Sigmoid colon (tissue), 7 donors: ENCODE measurements around the gene SBNO2. TPM values are rescaled to one million over a fixed set of nuclear protein-coding genes. Genes with fewer than 3 reads are reported as not detected.

Experiments
- DNase-seq: peaks from one replicate; pipeline ENCODE4 v3.0.0-alpha.2; 2019
- H3K27ac ChIP-seq, 4 donors: fragments of 200-600 bp; sonication (generic); one replicate each; pipeline ENCODE4 v1.5.1; 2016 to 2019; ENCODE audit warnings: mild to moderate bottlenecking in 1 of 4
- H3K27me3 ChIP-seq, 3 donors: fragments of 200-600 bp; sonication (generic); one replicate each; pipeline ENCODE4 v1.5.1; 2019; ENCODE audit warnings: mild to moderate bottlenecking in 1 of 3
- H3K36me3 ChIP-seq, 4 donors: fragments of 200-600 bp; sonication (generic); one replicate each; pipeline ENCODE4 v1.5.1; 2016 to 2019
- H3K4me1 ChIP-seq, 4 donors: fragments of 200-600 bp; sonication (generic); one replicate each; pipeline ENCODE4 v1.5.1; 2017 to 2019
- H3K4me3 ChIP-seq, 4 donors: fragments of 200-600 bp; sonication (generic); one replicate each; pipeline ENCODE4 v1.5.1; 2017 to 2019; ENCODE audit warnings: mild to moderate bottlenecking in 2 of 4, moderate library complexity in 1 of 4
- H3K9me3 ChIP-seq, 4 donors: fragments of 200-600 bp in 3 of 4; sonication (generic) in 3 of 4; one replicate each; pipeline versions ENCODE4 v1.5.1 to v1.6.1; 2013 to 2019
- CTCF ChIP-seq, 4 experiments: fragments of 450-650 bp in 3 of 4; fragments of 200-600 bp in 1 of 4; IDR thresholded peaks; one replicate each; pipeline ENCODE4 v1.5.1; 2016 to 2019; ENCODE audit warnings: antibody characterized with exemption in 4 of 4, mild to moderate bottlenecking in 3 of 4, moderate library complexity in 2 of 4
- EP300 ChIP-seq, 4 donors: sonication (generic); formaldehyde crosslinking; IDR thresholded peaks; one replicate each; pipeline ENCODE4 v1.6.1; 2017; ENCODE audit warnings: antibody characterized with exemption in 4 of 4
- POLR2A ChIP-seq, 2 donors: fragments of 450-650 bp; IDR thresholded peaks; one replicate each; pipeline ENCODE4 v1.6.1; 2016; ENCODE audit warnings: antibody characterized with exemption in 2 of 2, mild to moderate bottlenecking in 2 of 2, moderate library complexity in 2 of 2
- POLR2AphosphoS5 ChIP-seq, 4 donors: sonication (generic); formaldehyde crosslinking; IDR thresholded peaks; one replicate each; pipeline ENCODE4 v1.6.1; 2017; ENCODE audit warnings: antibody characterized with exemption in 4 of 4
- WGBS, 2 donors: extraction: QIAGEN DNeasy Blood & Tissue Kit; methylation state at CpG; one replicate each; pipeline ENCODE4 v1.1.7; 2013; 5-methylcytosine and 5-hydroxymethylcytosine counted together
- intact Hi-C: fragments of 100-400 bp; cut with DNase I; formaldehyde crosslinking; loops from one replicate; pipeline ENCODE4 v1.15.1; 2023
- polyA plus RNA-seq, 3 donors: library from polyadenylated mRNA; stranded (reverse); fragments of 200-250 nt; gene quantifications; one replicate each; pipeline ENCODE4 v1.2.3, GENCODE V29; 2013
- total RNA-seq, 4 donors: library from RNA; depleted of rRNA; stranded (reverse); fragments of >200 nt; gene quantifications; one replicate each; pipeline ENCODE4 v1.1.0, GENCODE V29; 2016
- donor health status: healthy with polysubstance abuse.
- donor health status: Bipolar disorder and iron deficiency.
- donor health status: healthy.

Gene SBNO2
- total and polyA plus RNA-seq, 7 donors: 6.8 to 91.9 (median 14.8) TPM

DNA sequence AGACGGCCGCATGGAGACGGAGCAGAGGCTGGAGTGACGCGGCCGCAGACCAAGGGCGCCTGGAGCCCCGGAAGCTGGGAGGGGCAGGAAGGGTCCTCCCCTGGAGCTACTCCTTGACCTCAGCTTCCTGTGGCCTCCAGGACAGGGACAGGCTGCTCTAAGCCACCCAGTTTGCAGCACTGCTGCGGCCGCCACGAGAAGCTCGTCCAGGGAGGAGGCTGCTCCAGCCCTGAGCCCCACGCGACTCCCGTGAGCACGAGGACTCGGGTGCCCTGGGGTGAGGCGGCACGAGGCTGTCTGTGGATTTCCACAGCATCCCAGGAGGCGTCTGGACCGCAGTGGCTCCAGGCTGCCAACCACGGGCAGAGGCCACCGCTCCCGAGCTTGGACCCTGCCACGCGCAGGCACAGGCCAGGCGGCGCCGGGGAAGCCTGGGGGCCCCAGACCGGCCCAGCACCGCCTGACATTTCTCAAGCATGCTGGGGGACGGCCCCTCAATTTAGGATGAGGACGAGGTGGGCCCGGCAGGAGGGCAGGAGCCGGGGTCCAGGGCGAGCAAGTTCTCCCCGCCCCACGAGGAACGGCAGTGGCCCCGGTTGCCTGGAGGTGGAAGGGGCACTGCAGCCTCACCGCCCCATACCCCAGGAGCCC, 10.7 kb downstream of the SBNO2 start:
- no peak overlapping the region for H3K27ac ChIP-seq
- peaks cover 0 to 5% (median 2%) of the 10 kb centered on the region in 4 donors for H3K36me3 ChIP-seq
- peaks cover 0 to 23% (median 15%) of the 10 kb centered on the region in 4 donors for H3K4me1 ChIP-seq
- no peak for DNase-seq
- no peak overlapping the region for H3K4me3 ChIP-seq
- TF ChIP-seq EP300 (IDR thresholded peaks at IDR 0.05) (no peak), CTCF (IDR thresholded peaks at IDR 0.05) (no peak), POLR2A (IDR thresholded peaks at IDR 0.05) (no peak), POLR2AphosphoS5 (IDR thresholded peaks at IDR 0.05) (no peak)
- H3K9me3 ChIP-seq: no peaks in the 10 kb centered on the region
- no peaks in the 10 kb centered on the region for H3K27me3 ChIP-seq
- intact Hi-C loops: no loop called here
- WGBS, 2 donors: 91 to 93% methylated on average over 41 of the region's 41 CpGs

GRCh38 chr19:1162404-1163282, 11.4 kb downstream of the SBNO2 start:
- DNase-seq: no peak
- H3K36me3 ChIP-seq: peaks cover 0 to 7% (median 2%) of the 10 kb centered on the region in 4 donors
- H3K27me3 ChIP-seq: no peaks in the 10 kb centered on the region
- intact Hi-C loops: no loop called here
- no peak overlapping the region for H3K4me3 ChIP-seq
- no peaks in the 10 kb centered on the region for H3K9me3 ChIP-seq
- peaks cover 0 to 15% (median 9%) of the 10 kb centered on the region in 4 donors for H3K4me1 ChIP-seq
- 85 to 88% methylated on average over 26 of the region's 26 CpGs for WGBS, 2 donors
- no peak for TF ChIP-seq POLR2AphosphoS5 (IDR thresholded peaks at IDR 0.05)
- TF ChIP-seq CTCF (IDR thresholded peaks at IDR 0.05): no peak
- no peak for TF ChIP-seq POLR2A (IDR thresholded peaks at IDR 0.05)
- TF ChIP-seq EP300 (IDR thresholded peaks at IDR 0.05): no peak
- H3K27ac ChIP-seq: no peak overlapping the region

- intact Hi-C loops: no loop called here
- Histone ChIP-seq H3K27ac (no peak overlapping the region), H3K4me1 (peaks cover 0 to 6% (median 4%) of the 10 kb centered on the region in 4 donors), H3K9me3 (no peaks in the 10 kb centered on the region), H3K27me3 (no peaks in the 10 kb centered on the region), H3K4me3 (no peak overlapping the region), H3K36me3 (peaks cover 0 to 7% (median 1%) of the 10 kb centered on the region in 4 donors)
- DNase-seq: no peak
- 43 to 70% methylated on average over 17 to 18 of the region's 18 CpGs for WGBS, 2 donors
- TF ChIP-seq CTCF (IDR thresholded peaks at IDR 0.05): no peak
- no peak for TF ChIP-seq POLR2A (IDR thresholded peaks at IDR 0.05)
- TF ChIP-seq POLR2AphosphoS5 (IDR thresholded peaks at IDR 0.05): no peak
- TF ChIP-seq EP300 (IDR thresholded peaks at IDR 0.05): no peak
Measured at GRCh38 chr19:1161716-1162115, 12.4 kb downstream of the SBNO2 start.

- Histone ChIP-seq H3K4me3 (no peak overlapping the region), H3K36me3 (peaks cover 0 to 7% (median 0%) of the 10 kb centered on the region in 4 donors), H3K4me1 (peaks cover 0 to 22% (median 15%) of the 10 kb centered on the region in 4 donors), H3K27me3 (no peaks in the 10 kb centered on the region), H3K27ac (no peak overlapping the region), H3K9me3 (no peaks in the 10 kb centered on the region)
- intact Hi-C loops: no loop called here
- TF ChIP-seq POLR2AphosphoS5 (IDR thresholded peaks at IDR 0.05): no peak
- no peak for TF ChIP-seq EP300 (IDR thresholded peaks at IDR 0.05)
- no peak for TF ChIP-seq CTCF (IDR thresholded peaks at IDR 0.05)
- no peak for TF ChIP-seq POLR2A (IDR thresholded peaks at IDR 0.05)
- 90 to 92% methylated on average over 31 of the region's 31 CpGs for WGBS, 2 donors
- no peak for DNase-seq
Measured at GRCh38 chr19:1159864-1160595, 14.0 kb downstream of the SBNO2 start.
